Measurements from ENCODE around the gene FBLIM1.
A peak's percentile ranks its signal among the peaks of the same experiment; 100 is the strongest.
"Not testable (repeated sequence)": the region's sequence is repeated elsewhere in the genome, so short reads cannot be mapped to it uniquely, and the experiment has no call there.

Gene FBLIM1

DNA sequence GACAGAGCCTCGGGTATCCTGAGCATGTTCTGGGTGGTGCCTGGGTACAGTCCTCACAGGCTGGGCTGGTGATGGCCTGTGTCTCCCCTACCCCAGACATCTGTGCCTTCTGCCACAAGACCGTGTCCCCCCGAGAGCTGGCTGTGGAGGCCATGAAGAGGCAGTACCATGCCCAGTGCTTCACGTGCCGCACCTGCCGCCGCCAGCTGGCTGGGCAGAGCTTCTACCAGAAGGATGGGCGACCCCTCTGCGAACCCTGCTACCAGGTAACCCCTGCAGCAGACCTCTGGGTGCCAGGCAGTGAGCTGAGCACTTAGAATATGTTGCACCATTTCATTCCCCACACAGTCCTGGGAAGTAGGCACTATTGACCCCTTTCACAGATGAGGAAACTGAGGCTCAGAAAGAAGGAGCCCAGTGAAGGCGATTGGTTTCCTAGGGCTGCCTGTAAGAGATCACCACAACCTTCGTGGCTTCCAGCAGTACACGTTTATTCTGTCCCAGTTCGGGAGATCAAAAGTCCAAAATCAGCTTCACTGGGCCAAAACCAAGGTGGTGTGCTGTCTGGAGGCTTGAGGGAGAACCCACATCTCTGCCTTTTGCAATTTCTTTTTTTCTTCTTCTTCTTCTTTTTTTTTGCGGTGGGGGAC lies 11.8 kb downstream of the FBLIM1 start:
- DNase-seq, result no peak

DNA sequence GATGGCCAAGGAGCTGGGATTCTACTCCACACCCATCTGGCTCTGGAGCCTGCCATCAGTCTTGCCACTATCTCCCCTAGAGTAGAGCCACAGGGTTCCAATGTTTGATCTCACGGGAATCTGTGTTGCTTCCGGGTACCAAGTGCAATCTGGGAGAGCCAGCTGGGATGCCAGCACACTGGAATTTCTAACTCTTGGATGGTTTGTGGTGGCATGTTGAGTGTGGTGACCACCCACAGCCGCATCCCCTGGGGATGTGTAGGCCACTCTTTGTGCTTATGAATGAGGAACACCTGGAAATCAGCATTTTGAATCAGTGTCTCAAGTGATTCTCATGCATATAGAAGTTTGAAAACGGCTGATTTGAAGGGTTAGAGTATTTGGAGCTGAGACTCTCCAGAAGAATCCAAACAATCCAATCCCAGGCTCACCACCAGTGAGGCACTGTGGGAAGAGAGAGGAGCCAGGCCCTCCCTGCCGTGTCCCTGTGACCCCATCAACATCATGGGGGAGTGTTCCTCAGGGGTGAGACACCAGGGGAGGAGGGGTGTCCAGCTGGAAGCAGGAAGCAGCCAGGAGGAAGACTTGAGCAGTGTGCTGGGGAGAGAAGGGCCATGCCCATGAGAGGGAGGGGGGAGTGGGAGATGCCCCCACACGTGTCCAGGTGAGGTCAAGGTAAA lies 13.4 kb downstream of the FBLIM1 start:
- no peak for DNase-seq

DNA sequence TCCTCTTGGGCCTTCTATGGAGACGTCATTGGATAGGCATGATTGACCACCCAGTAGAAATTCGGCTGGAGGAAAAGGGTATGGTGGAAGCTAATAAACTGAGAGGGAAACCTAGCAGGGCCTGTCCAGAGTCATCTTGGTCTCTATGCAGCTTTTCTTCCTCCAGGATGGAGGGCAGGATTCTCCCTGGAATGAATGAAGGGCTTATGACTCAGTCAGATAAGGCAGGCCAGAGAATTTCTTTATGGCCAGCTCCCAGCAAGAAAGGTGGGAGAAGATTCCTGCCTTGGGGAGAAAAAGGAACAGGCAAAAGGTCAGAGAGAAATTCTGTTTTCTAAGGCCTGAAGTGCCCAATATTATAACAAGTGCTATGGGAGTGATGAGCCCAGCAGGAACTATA lies 17.1 kb downstream of the FBLIM1 start:
- no peak for DNase-seq

DNA sequence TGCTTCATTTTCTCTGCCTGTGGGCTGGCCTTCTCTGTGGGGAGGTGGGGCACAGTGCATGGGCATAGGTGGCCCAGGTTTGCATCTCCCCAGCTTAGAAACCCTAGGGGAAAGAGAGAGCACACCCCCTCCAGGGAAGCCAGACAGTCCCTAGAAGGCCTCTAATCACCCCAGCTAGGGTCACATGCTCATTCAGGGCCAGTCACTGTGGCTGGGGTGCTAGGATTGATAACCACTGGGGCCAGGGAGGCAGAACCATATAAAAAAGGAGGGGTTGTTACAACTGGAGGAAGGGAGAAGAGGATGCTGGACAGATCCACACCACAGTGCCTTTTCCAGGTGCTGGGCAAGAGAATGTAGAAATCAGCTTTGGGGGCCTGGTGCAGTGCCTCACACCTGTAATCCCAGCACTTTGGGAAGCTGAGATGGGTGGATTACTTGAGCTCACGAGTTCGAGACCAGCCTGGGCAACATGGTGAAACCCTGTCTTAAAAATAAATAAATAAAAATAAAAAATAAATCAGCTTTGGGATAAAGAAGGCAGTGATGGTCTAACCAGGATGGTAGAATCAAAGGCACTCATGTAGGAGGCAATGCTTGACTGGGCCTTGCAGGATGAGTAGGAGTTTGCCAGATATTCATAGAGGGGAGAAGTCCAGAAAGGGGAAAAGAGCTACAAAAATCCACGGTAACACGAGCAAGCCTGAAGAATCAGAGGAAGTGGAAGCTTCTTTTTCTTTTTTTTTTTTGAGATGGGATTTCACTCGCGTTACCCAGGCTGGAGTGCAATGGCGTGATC lies 19.5 kb downstream of the FBLIM1 start:
- DNase-seq, result no peak

DNA sequence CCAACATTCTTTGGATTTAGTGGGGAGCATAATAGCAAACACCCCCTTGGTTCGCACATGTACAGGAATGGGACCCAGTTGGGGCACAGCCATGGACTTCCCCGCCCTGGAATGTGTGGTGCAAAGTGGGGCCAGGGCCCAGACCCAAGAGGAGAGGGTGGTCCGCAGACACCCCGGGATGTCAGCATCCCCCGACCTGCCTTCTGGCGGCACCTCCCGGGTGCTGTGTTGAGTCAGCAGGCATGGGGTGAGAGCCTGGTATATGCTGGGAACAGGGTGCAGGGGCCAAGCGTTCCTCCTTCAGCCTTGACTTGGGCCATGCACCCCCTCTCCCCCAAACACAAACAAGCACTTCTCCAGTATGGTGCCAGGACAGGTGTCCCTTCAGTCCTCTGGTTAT lies 27.1 kb downstream of the FBLIM1 start:
- DNase-seq, result no peak

DNA sequence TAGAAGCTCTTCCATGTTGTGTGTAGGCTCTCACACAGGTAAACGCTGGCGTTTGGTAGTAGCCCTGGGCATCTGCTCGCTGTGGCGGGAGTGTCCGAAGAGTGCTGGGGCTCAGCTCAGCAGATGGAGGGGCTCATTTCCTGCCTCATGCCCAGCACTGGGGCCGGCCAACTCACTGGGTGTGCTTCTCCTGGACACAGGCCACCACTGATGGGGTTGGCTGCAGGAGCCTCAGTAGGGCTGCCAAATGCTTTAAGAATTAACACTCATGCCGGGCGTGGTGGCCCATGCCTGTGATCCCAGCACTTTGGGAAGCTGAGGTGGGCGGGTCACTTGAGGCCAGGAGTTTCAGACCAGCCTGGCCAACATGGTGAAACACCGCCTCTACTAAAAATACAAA lies 28.0 kb downstream of the FBLIM1 start:
- no peak for DNase-seq

DNA sequence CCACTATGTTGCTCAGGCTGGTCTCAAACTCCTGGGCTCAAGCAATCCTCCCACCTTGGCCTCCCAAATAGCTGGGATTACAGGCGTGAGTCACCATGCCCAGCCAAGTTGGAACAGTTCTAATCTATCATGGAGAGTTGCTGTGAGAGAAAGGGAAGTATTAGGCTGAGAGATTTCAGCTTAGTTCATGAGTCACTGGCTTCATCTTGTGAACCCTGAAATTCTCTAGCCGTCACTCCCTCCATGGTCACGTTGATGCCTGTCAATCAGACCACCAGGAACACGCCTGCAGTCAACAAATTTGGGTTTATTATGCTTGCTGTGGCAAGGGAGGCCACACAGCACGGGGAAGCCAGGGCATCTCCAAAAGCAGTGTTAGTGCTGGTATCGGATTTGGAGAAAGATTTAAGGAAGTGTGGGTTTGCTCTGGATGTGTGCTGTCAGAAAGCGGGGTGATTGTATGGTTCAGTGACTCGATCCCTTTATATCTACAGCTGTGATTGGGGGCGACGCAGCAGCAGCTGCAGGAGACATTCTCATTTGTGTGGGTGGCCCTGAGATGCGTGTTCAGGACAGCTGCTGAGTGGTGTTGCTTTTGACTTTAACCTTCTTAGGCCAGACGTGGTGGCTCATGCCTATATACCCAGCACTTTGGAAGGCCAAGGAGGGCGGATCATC lies 30.2 kb downstream of the FBLIM1 start:
- DNase-seq, result no peak

DNA sequence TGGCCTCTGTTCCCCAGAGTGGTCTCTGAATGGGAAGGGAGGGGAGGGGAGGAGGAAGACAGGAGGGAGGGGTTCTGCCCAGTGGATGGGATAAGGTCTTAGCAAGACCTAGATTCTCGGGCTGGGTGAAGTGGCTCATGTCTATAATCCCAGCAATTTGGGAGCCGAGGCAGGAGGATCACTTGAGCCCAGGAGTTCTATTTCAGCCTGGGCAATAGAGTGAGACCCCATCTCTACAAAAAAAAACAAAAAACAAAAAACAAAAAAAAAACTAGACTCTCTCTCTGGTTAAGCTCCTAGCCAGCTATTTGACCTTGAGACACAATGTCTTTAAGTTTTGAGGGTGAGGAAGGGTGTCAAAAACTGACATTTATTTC lies 37.5 kb downstream of the FBLIM1 start:
- no peak for DNase-seq

DNA sequence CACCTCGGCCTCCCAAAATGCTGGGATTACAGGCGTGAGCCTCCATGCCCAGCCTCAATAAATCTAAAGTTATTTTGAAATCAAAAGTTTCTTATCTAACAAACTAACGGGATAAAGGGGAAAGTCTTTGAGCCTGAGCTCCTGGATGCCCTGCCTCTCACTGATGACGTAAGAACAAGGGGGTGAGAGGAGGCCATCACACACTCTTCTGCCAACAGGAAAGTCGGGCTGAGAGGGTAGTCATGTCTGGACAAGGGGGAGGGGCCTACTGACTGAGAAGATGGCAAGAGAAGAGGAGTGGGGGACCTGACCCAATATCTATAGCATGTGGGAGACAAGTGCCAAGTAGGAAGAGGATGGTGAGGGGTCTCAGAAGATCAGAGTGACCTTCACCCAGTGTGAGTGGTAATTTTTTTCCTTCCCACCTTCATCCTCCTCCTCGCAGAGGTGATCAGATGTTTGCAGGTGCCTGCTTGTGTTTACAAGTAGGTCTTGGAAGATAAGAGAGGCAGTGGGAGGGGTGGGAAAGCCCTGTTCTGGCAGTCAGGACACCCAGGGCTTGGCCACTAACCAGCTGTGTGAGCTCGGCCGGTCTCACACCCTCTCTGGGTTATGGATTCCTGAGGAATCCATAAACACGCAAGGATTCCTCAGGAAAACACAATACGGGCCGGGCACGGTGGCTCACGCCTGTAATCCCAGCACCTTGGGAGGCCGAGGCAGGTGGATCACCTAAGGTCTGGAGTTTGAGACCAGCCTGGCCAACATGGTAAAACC lies 39.2 kb downstream of the FBLIM1 start:
- DNase-seq, result no peak

DNA sequence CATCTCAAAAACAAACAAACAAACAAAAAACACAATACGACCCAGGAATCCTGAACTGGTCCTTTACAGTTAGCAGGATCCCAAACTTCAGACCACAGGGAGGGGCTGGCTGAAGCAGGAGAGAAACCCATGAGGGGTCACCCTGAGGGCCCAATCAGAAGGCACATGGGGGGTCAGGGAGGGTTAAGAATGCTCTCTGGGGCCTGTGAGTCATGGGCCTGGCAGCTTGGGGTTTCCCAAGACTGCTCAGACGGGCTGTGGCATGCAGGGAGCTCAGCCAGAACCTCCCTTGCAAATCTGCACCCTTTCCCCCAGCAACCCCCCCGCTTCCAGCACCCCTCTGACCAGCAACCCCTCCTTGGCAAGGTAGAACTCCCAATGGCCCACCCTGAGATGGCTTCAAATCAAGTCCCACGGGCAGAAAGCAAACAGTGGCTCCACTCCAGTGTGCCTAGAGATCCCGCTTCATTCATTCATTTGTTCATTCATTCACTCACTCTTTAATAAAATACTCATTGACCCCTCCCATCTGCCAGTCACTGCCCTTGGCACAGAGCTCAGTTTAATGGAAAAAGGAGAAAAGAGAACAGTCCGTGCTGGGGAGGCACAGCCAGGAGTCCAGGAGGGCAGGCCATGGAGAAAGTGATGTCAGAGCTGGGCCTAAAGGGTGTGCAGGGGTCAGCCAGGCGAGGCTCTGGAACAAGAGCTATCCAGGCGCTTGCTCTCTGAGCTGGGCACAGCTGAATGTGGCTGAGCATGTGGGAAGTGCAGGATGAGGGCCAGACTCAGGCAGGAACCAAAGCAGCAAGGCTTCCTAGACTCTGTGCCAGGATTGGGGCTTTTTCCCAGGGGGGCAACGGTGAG lies 40.6 kb downstream of the FBLIM1 start:
- DNase-seq, result peak; percentile 4

DNA sequence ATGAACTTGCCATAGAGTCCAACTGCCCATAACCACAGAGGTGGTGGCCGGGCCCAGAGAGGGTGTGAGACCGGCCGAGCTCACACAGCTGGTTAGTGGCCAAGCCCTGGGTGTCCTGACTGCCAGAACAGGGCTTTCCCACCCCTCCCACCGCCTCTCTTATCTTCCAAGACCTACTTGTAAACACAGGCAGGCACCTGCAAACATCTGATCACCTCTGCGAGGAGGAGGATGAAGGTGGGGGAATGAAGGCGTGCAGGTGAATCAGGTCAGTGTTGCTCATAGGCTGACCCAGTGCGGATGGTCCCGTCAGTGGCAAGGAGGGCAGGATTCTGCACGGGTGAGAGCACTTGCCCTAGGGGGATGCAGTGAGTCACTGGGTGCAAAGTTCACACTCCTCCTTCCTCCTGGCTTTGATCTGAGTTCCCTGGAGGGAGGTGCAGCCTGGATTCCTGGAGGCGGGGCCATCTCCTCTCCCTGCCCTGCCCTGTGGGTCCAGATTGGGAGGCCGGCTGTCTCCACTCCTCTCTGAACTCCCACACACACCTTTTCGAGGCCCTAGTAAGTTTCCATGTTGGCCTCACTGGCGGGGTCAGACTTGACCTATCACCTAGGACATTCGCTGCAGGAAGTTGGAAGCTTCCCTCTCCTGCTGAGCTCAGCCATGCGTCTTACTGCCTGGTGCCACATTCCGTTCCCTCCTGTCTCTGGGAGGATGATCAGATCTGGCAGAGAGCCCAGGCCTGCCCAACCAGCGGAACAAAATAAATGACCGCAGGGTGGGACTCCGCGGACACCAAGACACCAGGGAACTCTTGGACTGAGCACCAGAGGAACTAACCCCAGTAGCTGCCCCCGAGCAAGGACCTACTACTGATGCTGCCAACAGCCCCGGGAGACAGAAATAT lies 41.6 kb downstream of the FBLIM1 start:
- no peak for DNase-seq

DNA sequence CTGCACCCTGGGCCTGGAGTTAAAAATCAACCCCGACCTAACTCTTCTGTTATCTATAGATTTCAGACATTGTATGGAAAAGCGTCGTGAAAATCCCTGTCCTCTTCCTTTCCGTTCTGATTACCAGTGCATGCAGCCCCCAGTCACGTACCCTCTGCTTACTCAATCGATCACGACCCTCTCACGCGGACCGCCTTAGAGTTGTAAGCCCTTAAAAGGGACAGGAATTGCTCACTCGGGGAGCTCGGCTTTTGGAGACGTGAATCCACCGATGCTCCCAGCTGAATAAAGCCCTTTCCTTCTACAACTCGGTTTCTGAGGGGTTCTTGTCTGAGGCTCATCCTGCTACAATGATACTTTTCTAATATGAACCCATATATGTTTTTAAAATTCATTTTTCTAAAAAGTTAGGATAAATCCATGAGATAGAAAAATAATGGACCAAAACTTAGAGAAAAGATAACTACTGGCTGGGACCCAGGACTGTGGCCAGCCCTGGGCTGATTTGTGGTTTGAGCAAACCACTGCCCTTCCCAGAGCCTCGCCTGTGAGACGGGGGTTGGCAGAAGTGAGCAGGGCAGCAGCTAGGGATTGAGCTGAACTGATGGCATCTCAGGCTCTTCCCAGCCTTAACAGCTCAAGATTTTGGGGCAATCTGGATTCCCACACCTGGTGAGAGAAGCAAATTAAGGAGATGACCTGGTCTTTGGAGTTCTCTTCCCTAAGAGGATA lies 43.8 kb downstream of the FBLIM1 start:
- DNase-seq, result no peak

DNA sequence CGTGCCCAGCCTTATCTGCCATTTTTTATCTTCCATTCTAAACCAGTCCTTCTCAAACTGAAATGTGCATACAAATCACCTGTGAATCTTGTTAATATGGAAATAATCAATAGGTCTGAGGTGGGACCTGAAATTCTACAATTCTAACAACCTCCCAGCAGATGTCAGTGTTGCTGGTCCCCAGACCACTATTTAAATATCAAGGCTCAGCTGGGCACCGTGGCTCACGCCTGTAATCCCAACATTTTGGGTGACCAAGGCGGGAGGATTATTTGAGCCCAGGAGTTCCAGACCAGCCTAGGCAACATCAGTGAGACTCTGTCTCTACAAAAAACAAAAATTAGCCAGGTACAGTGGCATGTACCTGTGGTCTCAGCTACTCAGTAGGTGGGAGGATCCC lies 44.8 kb downstream of the FBLIM1 start:
- peak; percentile 7 for DNase-seq

DNA sequence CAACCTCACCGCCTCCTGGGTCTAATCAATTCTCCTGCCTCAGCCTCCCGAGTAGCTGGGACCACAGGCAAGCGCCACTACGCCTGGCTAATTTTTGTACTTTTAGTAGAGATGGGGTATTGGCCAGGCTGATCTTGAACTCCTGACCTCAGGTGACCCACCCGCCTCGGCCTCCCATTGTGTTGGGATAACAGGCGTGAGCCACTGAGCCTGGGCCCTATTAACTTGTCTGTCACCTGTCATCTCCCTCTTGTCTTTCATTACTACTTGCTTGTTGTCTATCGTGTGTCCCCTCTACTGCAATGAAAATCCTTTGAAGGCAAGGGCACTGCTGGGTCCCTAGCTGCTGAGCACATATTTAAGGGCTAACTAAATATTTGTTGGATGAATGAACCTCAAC lies 45.5 kb downstream of the FBLIM1 start:
- DNase-seq, result no peak

DNA sequence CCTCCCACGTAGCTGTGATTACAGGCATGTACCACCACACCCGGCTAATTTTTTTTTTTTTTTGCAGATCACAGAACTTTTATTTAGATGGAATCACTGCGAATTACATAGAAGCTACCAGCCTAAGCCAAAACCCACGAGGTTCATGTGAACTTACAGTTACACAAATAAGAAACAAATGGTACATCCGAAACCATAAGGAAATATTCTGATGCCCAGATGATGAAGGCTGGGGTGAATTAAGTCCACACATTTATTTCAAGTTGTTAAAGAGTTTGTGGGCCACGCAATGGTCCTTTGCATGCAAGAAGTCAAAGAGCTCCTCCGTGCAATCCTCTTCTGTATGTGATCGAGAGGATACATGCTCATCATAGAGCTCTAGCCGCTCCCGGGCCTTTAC lies 48.5 kb downstream of the FBLIM1 start:
- DNase-seq, result no peak

DNA sequence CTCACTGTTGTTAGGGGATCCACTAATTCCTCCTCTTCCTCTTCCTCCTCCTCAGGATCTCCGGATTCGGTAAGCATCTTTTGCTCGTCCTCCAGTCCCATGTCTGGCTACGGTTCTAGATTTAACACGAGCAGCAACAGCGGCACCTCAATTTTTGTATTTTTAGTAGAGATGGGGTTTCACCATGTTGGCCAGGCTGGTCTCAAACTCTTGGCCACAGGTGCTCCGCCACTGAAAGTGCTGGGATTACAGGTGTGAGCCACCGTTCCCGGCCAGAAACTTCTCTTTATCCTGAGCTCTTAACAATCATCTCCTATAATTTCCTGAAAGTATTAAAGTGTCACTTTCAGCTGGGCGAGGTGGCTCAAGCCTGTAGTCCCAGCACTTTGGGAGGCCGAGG lies 49.0 kb downstream of the FBLIM1 start, which contains the start of gene UQCRHL:
UQCRHL (minus strand) TSS at position 101 of the 400 bp plus-strand sequence; CDS start at position 101, 0 bp downstream.
- not testable (repeated sequence) for DNase-seq

DNA sequence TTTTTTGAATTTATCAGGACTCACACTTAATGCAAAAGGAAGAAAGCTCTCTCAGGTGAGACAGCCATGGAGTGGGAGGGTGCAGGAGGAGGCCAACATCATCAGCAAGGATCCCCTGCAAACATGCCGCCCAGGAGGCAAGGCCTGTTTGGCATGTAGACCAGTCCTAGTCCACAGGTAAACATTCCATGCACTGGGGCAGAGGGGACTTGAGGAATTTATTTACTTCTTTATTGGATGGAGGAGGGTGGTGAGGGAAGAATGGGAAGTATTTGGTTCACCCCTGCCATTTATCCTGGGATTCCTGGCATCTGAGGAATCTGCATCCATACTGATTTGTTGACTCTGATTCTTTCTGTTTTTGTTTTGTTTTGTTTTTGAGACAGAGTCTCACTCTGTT lies 50.4 kb downstream of the FBLIM1 start:
- no peak for DNase-seq

DNA sequence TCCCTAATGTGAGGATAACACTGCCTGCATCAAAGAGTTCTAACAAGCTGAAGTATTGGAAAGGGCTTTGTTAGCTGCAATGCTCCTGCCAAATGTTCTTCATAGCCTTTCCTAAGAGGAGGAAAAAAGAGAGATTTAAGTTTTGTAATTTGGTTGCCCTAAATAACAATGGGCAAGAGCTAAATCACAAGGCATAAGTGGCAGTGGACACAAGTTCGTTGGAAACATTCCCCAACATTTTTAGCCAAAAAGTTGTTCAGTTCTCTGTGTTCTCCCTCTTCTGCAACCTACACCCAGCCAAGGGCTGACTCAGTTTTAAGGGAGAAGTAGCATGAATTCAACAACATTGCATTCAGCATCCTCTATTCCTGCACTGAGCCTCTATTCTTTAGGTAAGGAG lies 51.5 kb downstream of the FBLIM1 start:
- DNase-seq, result no peak

DNA sequence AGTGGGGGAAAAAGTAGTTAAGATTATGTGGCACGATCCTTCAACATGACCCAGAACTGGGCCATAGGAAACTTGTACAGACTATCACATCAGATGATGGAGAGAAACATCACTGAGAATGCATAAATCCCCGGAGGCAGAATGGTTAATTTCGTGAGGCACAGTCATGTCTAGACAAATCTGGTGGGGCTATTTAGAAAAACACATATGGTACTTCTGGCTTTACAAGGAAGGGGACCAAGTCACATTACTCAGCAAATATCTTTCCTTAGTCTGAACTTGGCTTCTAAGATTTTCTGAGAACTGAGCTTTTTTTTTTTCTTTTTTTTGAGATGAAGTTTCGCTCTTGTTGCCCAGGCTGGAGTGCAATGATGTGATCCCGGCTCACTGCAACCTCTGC lies 58.1 kb downstream of the FBLIM1 start:
- DNase-seq, result no peak

DNA sequence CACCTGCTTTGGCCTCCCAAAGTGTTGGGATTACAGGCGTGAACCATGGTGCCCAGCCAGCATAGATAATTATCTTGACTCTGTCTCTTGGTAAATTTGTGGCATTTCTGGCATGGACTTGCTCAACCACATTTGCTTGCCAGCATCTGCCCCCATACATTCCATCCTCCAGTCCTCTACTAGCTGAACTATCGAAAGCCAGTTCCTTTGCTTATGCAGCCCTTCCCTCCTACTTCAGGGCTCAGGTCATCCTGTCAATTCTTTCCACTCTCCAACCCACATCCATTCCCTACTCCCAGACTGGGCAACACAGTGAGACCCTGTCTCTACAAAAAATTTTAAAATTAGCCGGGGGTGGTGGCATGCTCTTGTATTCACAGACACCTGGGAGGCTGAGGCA lies 61.9 kb downstream of the FBLIM1 start:
- DNase-seq, result no peak

All from activated naive CD4-positive, alpha-beta T cell treated with Interleukin-2 at 50 U/mL for 16 hours (primary cell).